Stomach (tissue), 4 donors: ENCODE results near the gene PHB1.

Source experiments
- POLR2A ChIP-seq, 4 donors: fragments of 450-650 bp; IDR thresholded peaks; one replicate each; pipeline ENCODE4 v1.6.1; 2016; ENCODE audit warnings: antibody characterized with exemption in 4 of 4, control low read depth in 2 of 4, mild to moderate bottlenecking in 1 of 4, moderate library complexity in 1 of 4
- POLR2AphosphoS5 ChIP-seq, 3 donors: sonication (generic); formaldehyde crosslinking; IDR thresholded peaks; one replicate each; pipeline ENCODE4 v1.6.1; 2016; ENCODE audit warnings: antibody characterized with exemption in 3 of 3

- TF ChIP-seq POLR2A (IDR thresholded peaks at IDR 0.05) (no peak), POLR2AphosphoS5 (IDR thresholded peaks at IDR 0.05) (no peak)
These were observed 41.6 kb downstream of the PHB1 start for GRCh38 chr17:49373115-49373514.
